Activated CD4-positive, alpha-beta T cell treated with anti-CD3 and anti-CD28 coated beads for 36 hours (primary cell): ENCODE data around the gene USP47. TPM values are rescaled to one million over a fixed set of nuclear protein-coding genes. Genes with fewer than 3 reads are reported as not detected.
"Not testable (repeated sequence)": the region's sequence is repeated elsewhere in the genome, so short reads cannot be mapped to it uniquely, and the experiment has no call there.

Experiments used
- ATAC-seq: fragments of 200-7000 bp; cut with Tn5 transposase; one replicate; pipeline ENCODE4 v1.10.0; 2021; ENCODE audit warnings: mild to moderate bottlenecking, moderate library complexity
- CTCF ChIA-PET: fragments of 350-600 bp; sonication (Branson Sonifier 250); formaldehyde crosslinking; loops from one replicate; lab custom pipeline; 2021; ENCODE audit warnings: antibody characterized with exemption; lab: Charles Lee
- POLR2A ChIA-PET: fragments of 350-600 bp; sonication (Branson Sonifier 250); formaldehyde crosslinking; loops from one replicate; lab custom pipeline; 2021; ENCODE audit warnings: antibody characterized with exemption, inconsistent platforms; lab: Charles Lee
- DNase-seq: peaks from one replicate; pipeline ENCODE4 v3.0.0-alpha.2; 2020
- H3K27ac Mint-ChIP-seq: one replicate; pipeline ENCODE4 v1.8.0; 2021; ENCODE audit warnings: mixed read lengths
- H3K27me3 Mint-ChIP-seq: one replicate; pipeline ENCODE4 v1.8.0; 2021; ENCODE audit warnings: mixed read lengths
- H3K36me3 Mint-ChIP-seq: one replicate; pipeline ENCODE4 v1.8.0; 2021; ENCODE audit warnings: low read depth, mixed read lengths
- H3K4me1 Mint-ChIP-seq: one replicate; pipeline ENCODE4 v1.8.0; 2021; ENCODE audit warnings: mixed read lengths
- H3K4me3 Mint-ChIP-seq: one replicate; pipeline ENCODE4 v1.8.0; 2021; ENCODE audit warnings: mild to moderate bottlenecking, moderate library complexity, mixed read lengths
- H3K9me3 Mint-ChIP-seq: one replicate; pipeline ENCODE4 v1.8.0; 2021; ENCODE audit warnings: low read depth, mixed read lengths
- intact Hi-C, 2 experiments: fragments of 100-400 bp; cut with DNase I in 1 of 2; cut with micrococcal nuclease in 1 of 2; formaldehyde crosslinking; loops; one replicate each; pipeline versions ENCODE4 v1.14.2 to v1.15.1; 2022 to 2024; cut with DNase I, micrococcal nuclease
- total RNA-seq, 2 experiments: library from RNA; stranded (reverse); gene quantifications; one replicate each; pipeline ENCODE4 v1.2.3, GENCODE V29; 2021

USP47 gene
- total RNA-seq, 2 experiments from 2014 or later, result 43.3 to 56.3 TPM

GRCh38 chr11:11831406-11831805, 10.4 kb upstream of the USP47 start:
- H3K36me3 Mint-ChIP-seq, H3K9me3 Mint-ChIP-seq, DNase-seq, H3K27ac Mint-ChIP-seq, CTCF ChIA-PET, H3K4me3 Mint-ChIP-seq, intact Hi-C loops, POLR2A ChIA-PET, ATAC-seq, H3K27me3 Mint-ChIP-seq, H3K4me1 Mint-ChIP-seq: not testable (repeated sequence)

DNA sequence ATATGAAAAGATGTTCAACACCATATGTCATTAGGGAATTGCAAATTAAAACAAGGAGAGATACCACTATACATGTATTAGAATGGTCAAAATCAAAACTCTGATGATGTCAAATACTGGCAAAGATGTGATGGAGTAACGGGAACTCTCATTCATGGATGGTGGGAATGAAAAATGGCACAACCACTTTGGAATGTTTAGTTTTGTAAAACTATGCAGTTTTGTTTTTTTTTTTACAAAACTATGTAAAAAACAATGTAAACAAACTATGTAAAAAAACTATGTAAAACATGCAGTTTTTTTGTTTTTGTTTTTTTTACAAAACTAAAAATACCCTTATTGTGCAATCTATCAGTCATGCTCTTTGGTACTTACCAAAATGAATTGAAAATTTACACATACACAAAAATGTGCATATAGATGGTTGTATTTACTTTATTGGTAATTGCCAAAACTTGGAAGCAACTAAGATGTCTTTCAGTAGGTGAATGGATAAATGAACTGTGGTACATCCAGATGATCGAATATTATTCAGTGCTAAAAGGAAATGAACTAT, 5.0 kb upstream of the USP47 start:
- ATAC-seq (no peak), DNase-seq (no peak)
- CTCF ChIA-PET, result no interaction called here
- POLR2A ChIA-PET, result no interaction called here
- Mint-ChIP-seq H3K36me3 (no peaks in the 10 kb centered on the region), H3K9me3 (no peaks in the 10 kb centered on the region), H3K27me3 (peaks cover 14% of the 10 kb centered on the region), H3K4me3 (no peak overlapping the region), H3K27ac (no peak overlapping the region), H3K4me1 (peaks cover 3% of the 10 kb centered on the region)
- intact Hi-C loops, result no loop called here

GRCh38 chr11:11839718-11840117, 2.1 kb upstream of the USP47 start:
- Mint-ChIP-seq H3K4me3 (no peak overlapping the region), H3K9me3 (no peaks in the 10 kb centered on the region), H3K4me1 (peaks cover 6% of the 10 kb centered on the region), H3K36me3 (no peaks in the 10 kb centered on the region), H3K27ac (no peak overlapping the region), H3K27me3 (peaks cover 14% of the 10 kb centered on the region)
- ChIA-PET POLR2A (interaction anchor here (0.9 kb wide), 1 partner anchor 17 kb away, joined by 6 read pairs; no protein-coding TSS in a partner anchor), CTCF (interaction anchor here (0.6 to 1.2 kb wide), 2 partner anchors 207 to 1036 kb away, joined by 3 read pairs; no protein-coding TSS in a partner anchor)
- DNase-seq (no peak), ATAC-seq (no peak)
- intact Hi-C loops, result loop anchor here (5.0 to 10.0 kb wide), 13 partner anchors 43 to 1535 kb away; partner anchors contain the start of genes ADM (in 2 of the 2), AMPD3 (in 2 of the 2), BMAL1 (in 1 of the 2) and CTR9 (in 1 of the 2)

GRCh38 chr11:11841116-11841722, 553 bp upstream of the USP47 start:
- ATAC-seq, result peak; percentile 1
- DNase-seq, result no peak
- peaks cover 21% of the 10 kb centered on the region for H3K4me1 Mint-ChIP-seq
- ChIA-PET CTCF (interaction anchor here (0.5 to 3.8 kb wide), 8 partner anchors 8 to 898 kb away, joined by 3 to 15 read pairs (median 4); no protein-coding TSS in a partner anchor), POLR2A (interaction anchor here (1.3 to 5.7 kb wide), 3 partner anchors 15 to 309 kb away, joined by 4 to 44 read pairs (median 4); no protein-coding TSS in a partner anchor)
- peaks cover 2% of the 10 kb centered on the region for H3K36me3 Mint-ChIP-seq
- peaks cover 12% of the 10 kb centered on the region for H3K27me3 Mint-ChIP-seq
- H3K4me3 Mint-ChIP-seq, result no peak overlapping the region
- H3K9me3 Mint-ChIP-seq, result no peaks in the 10 kb centered on the region
- no peak overlapping the region for H3K27ac Mint-ChIP-seq
- intact Hi-C loops, result loop anchor here (1.0 to 10.0 kb wide), 15 partner anchors 15 to 1536 kb away; partner anchors contain the start of genes ADM (in 2 of the 2), AMPD3 (in 2 of the 2), ZBED5 (in 2 of the 2) and BMAL1 (in 1 of the 2)

- no peak overlapping the region for H3K27ac Mint-ChIP-seq
- no peaks in the 10 kb centered on the region for H3K9me3 Mint-ChIP-seq
- ATAC-seq, result peak; percentile 55
- ChIA-PET CTCF (interaction anchor here (0.6 to 3.8 kb wide), 12 partner anchors 9 to 316 kb away, joined by 3 to 15 read pairs (median 5); no protein-coding TSS in a partner anchor), POLR2A (interaction anchor here (0.6 to 5.7 kb wide), 9 partner anchors 13 to 1034 kb away, joined by 3 to 44 read pairs (median 4); partner anchors contain the start of genes EIF4G2 and ZBED5)
- H3K36me3 Mint-ChIP-seq, result peaks cover 2% of the 10 kb centered on the region
- intact Hi-C loops, result loop anchor here (1.0 to 10.0 kb wide), 16 partner anchors 40 to 1538 kb away; partner anchors contain the start of genes ADM (in 2 of the 2), AMPD3 (in 2 of the 2), EIF4G2 (in 2 of the 2) and BMAL1 (in 1 of the 2)
- H3K27me3 Mint-ChIP-seq, result peaks cover 6% of the 10 kb centered on the region
- peaks cover 34% of the 10 kb centered on the region for H3K4me1 Mint-ChIP-seq
- no peak overlapping the region for H3K4me3 Mint-ChIP-seq
- DNase-seq, result peak; percentile 80
These were observed 743 bp downstream of the USP47 start for GRCh38 chr11:11842421-11843008.

- no peak overlapping the region for H3K27ac Mint-ChIP-seq
- DNase-seq, result no peak
- POLR2A ChIA-PET, result interaction anchor here (0.6 to 5.7 kb wide), 8 partner anchors 13 to 1035 kb away, joined by 3 to 44 read pairs (median 4); partner anchors contain the start of genes EIF4G2 and ZBED5
- peak; percentile 56 for ATAC-seq
- H3K36me3 Mint-ChIP-seq, result peaks cover 2% of the 10 kb centered on the region
- H3K9me3 Mint-ChIP-seq, result no peaks in the 10 kb centered on the region
- intact Hi-C loops, result loop anchor here (1.0 to 10.0 kb wide), 15 partner anchors 39 to 1538 kb away; partner anchors contain the start of genes ADM (in 2 of the 2), AMPD3 (in 2 of the 2), BMAL1 (in 1 of the 2) and CTR9 (in 1 of the 2)
- H3K4me1 Mint-ChIP-seq, result peaks cover 36% of the 10 kb centered on the region
- CTCF ChIA-PET, result interaction anchor here (0.7 to 3.8 kb wide), 12 partner anchors 10 to 308 kb away, joined by 3 to 15 read pairs (median 4); no protein-coding TSS in a partner anchor
- no peak overlapping the region for H3K4me3 Mint-ChIP-seq
- H3K27me3 Mint-ChIP-seq, result peaks cover 6% of the 10 kb centered on the region
These were observed 1.4 kb downstream of the USP47 start for GRCh38 chr11:11843211-11843621.

- H3K9me3 Mint-ChIP-seq, result no peaks in the 10 kb centered on the region
- POLR2A ChIA-PET, result interaction anchor here (0.6 to 5.7 kb wide), 7 partner anchors 12 to 1035 kb away, joined by 3 to 44 read pairs (median 4); partner anchors contain the start of genes EIF4G2 and ZBED5
- H3K36me3 Mint-ChIP-seq, result peaks cover 2% of the 10 kb centered on the region
- CTCF ChIA-PET, result interaction anchor here (0.8 to 3.8 kb wide), 11 partner anchors 10 to 308 kb away, joined by 3 to 15 read pairs (median 5); no protein-coding TSS in a partner anchor
- H3K27ac Mint-ChIP-seq, result no peak overlapping the region
- H3K4me1 Mint-ChIP-seq, result peaks cover 40% of the 10 kb centered on the region
- ATAC-seq, result no peak
- DNase-seq, result no peak
- intact Hi-C loops, result loop anchor here (1.0 to 10.0 kb wide), 15 partner anchors 39 to 1539 kb away; partner anchors contain the start of genes ADM (in 2 of the 2), AMPD3 (in 2 of the 2), BMAL1 (in 1 of the 2) and CTR9 (in 1 of the 2)
- peaks cover 4% of the 10 kb centered on the region for H3K27me3 Mint-ChIP-seq
- H3K4me3 Mint-ChIP-seq, result no peak overlapping the region
These were observed 1.9 kb downstream of the USP47 start for GRCh38 chr11:11843642-11844041.

GRCh38 chr11:11844272-11844671, 2.5 kb downstream of the USP47 start:
- DNase-seq, result no peak
- Mint-ChIP-seq H3K9me3 (no peaks in the 10 kb centered on the region), H3K4me3 (no peak overlapping the region), H3K4me1 (peaks cover 46% of the 10 kb centered on the region), H3K27me3 (no peaks in the 10 kb centered on the region), H3K36me3 (peaks cover 2% of the 10 kb centered on the region), H3K27ac (no peak overlapping the region)
- intact Hi-C loops, result loop anchor here (5.0 to 10.0 kb wide), 13 partner anchors 38 to 1539 kb away; partner anchors contain the start of genes ADM (in 2 of the 2), AMPD3 (in 2 of the 2), BMAL1 (in 1 of the 2) and CTR9 (in 1 of the 2)
- ChIA-PET CTCF (interaction anchor here (1.1 to 3.8 kb wide), 8 partner anchors 12 to 54 kb away, joined by 3 to 15 read pairs (median 6); no protein-coding TSS in a partner anchor), POLR2A (interaction anchor here (0.7 to 5.7 kb wide), 5 partner anchors 12 to 1036 kb away, joined by 3 to 44 read pairs (median 11); partner anchors contain the start of gene EIF4G2)
- peak; percentile 17 for ATAC-seq

DNA sequence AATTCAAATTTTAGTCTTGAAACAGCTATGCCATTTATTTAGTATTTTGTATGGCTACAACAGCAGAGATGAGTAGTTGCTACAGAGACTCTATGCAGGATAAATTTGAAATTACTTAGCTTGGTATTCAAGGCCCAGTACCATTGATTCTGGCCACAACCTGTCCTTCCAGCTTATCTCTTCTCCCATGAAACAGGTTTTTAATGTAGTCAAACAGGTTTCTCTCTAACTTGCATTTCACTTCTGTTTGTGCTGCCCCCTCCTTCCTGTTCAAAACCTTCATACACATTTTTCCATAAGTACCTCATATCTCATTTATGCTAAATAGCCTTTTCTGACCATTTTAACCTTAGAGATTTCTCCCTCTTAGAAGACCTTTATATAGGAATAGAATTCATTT, 3.3 kb downstream of the USP47 start:
- POLR2A ChIA-PET, result interaction anchor here (0.6 to 5.7 kb wide), 4 partner anchors 11 to 1392 kb away, joined by 3 to 44 read pairs (median 7); no protein-coding TSS in a partner anchor
- no peak overlapping the region for H3K4me3 Mint-ChIP-seq
- no peaks in the 10 kb centered on the region for H3K27me3 Mint-ChIP-seq
- CTCF ChIA-PET, result interaction anchor here (0.6 to 1.6 kb wide), 3 partner anchors 9 to 50 kb away, joined by 3 to 5 read pairs (median 5); no protein-coding TSS in a partner anchor
- ATAC-seq (no peak), DNase-seq (peak; percentile 15)
- peaks cover 54% of the 10 kb centered on the region for H3K4me1 Mint-ChIP-seq
- no peaks in the 10 kb centered on the region for H3K9me3 Mint-ChIP-seq
- H3K27ac Mint-ChIP-seq, result no peak overlapping the region
- peaks cover 6% of the 10 kb centered on the region for H3K36me3 Mint-ChIP-seq
- intact Hi-C loops, result loop anchor here (10.0 kb wide), 4 partner anchors 270 to 1540 kb away; partner anchors contain the start of genes ADM (in 1 of the 2), AMPD3 (in 1 of the 2) and MICAL2 (in 1 of the 2)

DNA sequence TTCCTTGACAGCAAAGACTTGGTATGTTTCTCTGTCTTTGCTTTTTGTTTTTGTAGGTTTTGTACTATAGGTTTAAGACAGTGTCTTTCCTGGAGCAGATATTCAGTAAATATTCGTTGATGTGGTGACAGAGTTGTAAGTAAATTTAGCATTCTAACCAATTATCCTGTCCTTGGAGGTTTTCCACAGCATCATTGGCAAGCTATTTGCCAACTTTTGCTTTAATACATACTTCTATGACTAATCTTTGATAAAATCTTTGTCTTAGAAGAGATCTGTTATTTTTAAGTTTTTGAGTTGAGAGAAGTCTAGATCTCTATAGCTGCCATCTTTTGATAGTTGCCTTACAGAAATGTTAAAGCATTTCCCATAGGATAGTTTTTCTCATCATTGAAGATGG, 3.8 kb downstream of the USP47 start:
- Mint-ChIP-seq H3K4me3 (no peak overlapping the region), H3K27ac (no peak overlapping the region), H3K27me3 (no peaks in the 10 kb centered on the region), H3K9me3 (no peaks in the 10 kb centered on the region), H3K4me1 (peaks cover 59% of the 10 kb centered on the region), H3K36me3 (peaks cover 6% of the 10 kb centered on the region)
- ChIA-PET CTCF (interaction anchor here (0.6 to 1.6 kb wide), 3 partner anchors 9 to 50 kb away, joined by 3 to 5 read pairs (median 5); no protein-coding TSS in a partner anchor), POLR2A (interaction anchor here (5.7 kb wide), 1 partner anchor 10 kb away, joined by 44 read pairs; no protein-coding TSS in a partner anchor)
- no peak for ATAC-seq
- no peak for DNase-seq
- intact Hi-C loops, result loop anchor here (10.0 kb wide), 4 partner anchors 269 to 1541 kb away; partner anchors contain the start of genes ADM (in 1 of the 2), AMPD3 (in 1 of the 2) and MICAL2 (in 1 of the 2)
